Measurements from ENCODE around the gene TRAPPC3L.

TRAPPC3L gene

GRCh38 chr6:116461932-116462885 is 83.3 kb downstream of the TRAPPC3L start:
- peak; percentile 43 for DNase-seq

GRCh38 chr6:116461331-116461931 is 84.1 kb downstream of the TRAPPC3L start, which contains the start of gene CALHM6:
Gene CALHM6 (plus strand): TSS chr6:116461375. CDS start chr6:116461930, 555 bp downstream.
- no peak for DNase-seq

- no peak for DNase-seq
Measured at GRCh38 chr6:116459927-116460326, 85.6 kb downstream of the TRAPPC3L start.

- no peak for DNase-seq
Measured at GRCh38 chr6:116458264-116458663, 87.2 kb downstream of the TRAPPC3L start.

- no peak for DNase-seq
Measured at GRCh38 chr6:116456927-116457326, 88.6 kb downstream of the TRAPPC3L start.

- no peak for DNase-seq
Measured at GRCh38 chr6:116456106-116456505, 89.4 kb downstream of the TRAPPC3L start.

GRCh38 chr6:116452531-116452930 is 93.0 kb downstream of the TRAPPC3L start:
- DNase-seq: no peak

- no peak for DNase-seq
Measured at GRCh38 chr6:116451916-116452315, 93.6 kb downstream of the TRAPPC3L start.

- no peak for DNase-seq
Measured at GRCh38 chr6:116450769-116451740, 94.4 kb downstream of the TRAPPC3L start.

- no peak for DNase-seq
Measured at GRCh38 chr6:116450185-116450710, 95.2 kb downstream of the TRAPPC3L start.

- no peak for DNase-seq
Measured at GRCh38 chr6:116449565-116449964, 95.9 kb downstream of the TRAPPC3L start.

- no peak for DNase-seq
Measured at GRCh38 chr6:116447496-116448011, 97.9 kb downstream of the TRAPPC3L start.

- DNase-seq: no peak
Measured at GRCh38 chr6:116447052-116447451, 98.4 kb downstream of the TRAPPC3L start.

GRCh38 chr6:116446399-116446798 is 99.1 kb downstream of the TRAPPC3L start:
- DNase-seq: no peak

- DNase-seq: no peak
Measured at GRCh38 chr6:116445102-116445501, 100.4 kb downstream of the TRAPPC3L start.

All from CD4-positive, alpha-beta T cell treated with Interleukin-12 subunit alpha and Interleukin-12 subunit beta, for 1 hour (primary cell).